K562 (cell line): ENCODE results near the gene LRMDA. TPM values are rescaled to one million over a fixed set of nuclear protein-coding genes. Genes with fewer than 3 reads are reported as not detected.

Source experiments
- ATAC-seq: fragments of 200-7000 bp; cut with Tn5 transposase; 3 replicates; pipeline ENCODE4 v1.9.1; 2020; ENCODE audit warnings: moderate library complexity
- BruUV-seq: library from RNA; stranded (reverse); fragments of 400-500 nt; replicated peaks from 2 replicates; lab custom pipeline; 2021; lab: Mats Ljungman, UMichigan
- CTCF ChIA-PET: fragments of 300-600 bp; formaldehyde crosslinking; extraction: SDS; loops from one replicate; lab custom pipeline; 2021; ENCODE audit warnings: low intra/inter-chr PET ratio; lab: Yijun Ruan, JAX
- POLR2A ChIA-PET: fragments of 300-600, 350-650 bp; sonication (Branson Sonifier 250); formaldehyde crosslinking; extraction: SDS; loops from one replicate; lab custom pipeline; 2021; ENCODE audit warnings: antibody characterized with exemption, inconsistent platforms; lab: Yijun Ruan, JAX
- DNase-seq, 4 experiments: peaks; one replicate each; pipeline versions ENCODE4 v3.0.0 to v3.0.0-alpha.2; 2011 to 2018; ENCODE audit warnings: low spot score in 3 of 4, mixed read lengths in 3 of 4; ENCODE audit errors: extremely low read depth in 1 of 4
- FAIRE-seq: peaks from 2 replicates; lab custom pipeline; 2011; peaks lifted over from hg19 to GRCh38; lab: Jason Lieb, UNC
- H2AFZ ChIP-seq: 2 replicates; pipeline ENCODE4 v1.6.0; 2011; ENCODE audit warnings: low read depth, low read length, control low read depth, inconsistent platforms
- H3K27ac ChIP-seq: fragments of 200-600 bp; 3 replicates; pipeline ENCODE4 v1.8.0; 2011; ENCODE audit warnings: low read depth, mild to moderate bottlenecking, control low read depth, inconsistent platforms, low read length, moderate library complexity, mixed read lengths; ENCODE audit errors: extremely low read depth
- H3K27me3 ChIP-seq, 2 experiments: fragments of 300-600 bp in 1 of 2; 2 replicates in 1 of 2; 3 replicates in 1 of 2; pipeline versions ENCODE4 v1.6.0 to v1.8.0; 2011; ENCODE audit warnings: inconsistent platforms in 2 of 2, low read length in 2 of 2, mild to moderate bottlenecking in 1 of 2, mixed read lengths in 1 of 2, moderate library complexity in 1 of 2; ENCODE audit not compliant: control insufficient read depth in 2 of 2, insufficient read depth in 2 of 2
- H3K36me3 ChIP-seq: fragments of 300-600 bp; 3 replicates; pipeline ENCODE4 v1.8.0; 2011; ENCODE audit warnings: mild to moderate bottlenecking, low read length, inconsistent platforms; ENCODE audit not compliant: control insufficient read depth, insufficient read depth
- H3K4me1 ChIP-seq, 2 experiments: fragments of 200-600 bp in 1 of 2; replicated peaks in 1 of 2; 2 replicates in 1 of 2; 3 replicates in 1 of 2; pipeline versions ENCODE4 v1.5.1 to v1.8.0; 2011; ENCODE audit warnings: inconsistent platforms in 2 of 2, low read length in 2 of 2, mild to moderate bottlenecking in 1 of 2, mixed read lengths in 1 of 2, moderate library complexity in 1 of 2; ENCODE audit not compliant: control insufficient read depth in 2 of 2, insufficient read depth in 2 of 2
- H3K4me2 ChIP-seq: 2 replicates; pipeline ENCODE4 v1.6.1; 2011; ENCODE audit warnings: low read length, control low read depth, inconsistent platforms, mixed read lengths; ENCODE audit not compliant: insufficient read depth
- H3K4me3 ChIP-seq: fragments of 200-600 bp; sonication (generic), shearing (Covaris generic); 2 replicates; pipeline ENCODE4 v1.5.1; 2016; ENCODE audit warnings: control low read depth, inconsistent platforms
- H3K79me2 ChIP-seq: fragments of 200-600 bp; 3 replicates; pipeline ENCODE4 v1.8.0; 2011; ENCODE audit warnings: low read length, inconsistent platforms; ENCODE audit not compliant: control insufficient read depth, insufficient read depth
- H3K9ac ChIP-seq, 2 experiments: 2 replicates each; pipeline versions ENCODE4 v1.6.0 to v1.6.1; 2011; ENCODE audit warnings: low read depth in 2 of 2, low read length in 2 of 2, control low read depth in 1 of 2, inconsistent platforms in 1 of 2, mild to moderate bottlenecking in 1 of 2, mixed read lengths in 1 of 2; ENCODE audit not compliant: insufficient read depth in 1 of 2
- H3K9me1 ChIP-seq: one replicate; pipeline ENCODE4 v1.6.0; 2011; ENCODE audit warnings: inconsistent platforms, mild to moderate bottlenecking, low read length, moderate library complexity; ENCODE audit not compliant: control insufficient read depth, insufficient read depth
- H3K9me3 ChIP-seq: replicated peaks from 2 replicates; pipeline ENCODE4 v1.5.1; 2011; ENCODE audit warnings: low read depth, low read length, inconsistent platforms; ENCODE audit not compliant: control insufficient read depth, insufficient read depth
- H4K20me1 ChIP-seq: replicated peaks from 2 replicates; pipeline ENCODE4 v1.6.1; 2011; ENCODE audit warnings: low read length, inconsistent platforms, mixed read lengths; ENCODE audit not compliant: control insufficient read depth, insufficient read depth
- CBX1 ChIP-seq: sonication (generic); IDR thresholded peaks from 2 replicates; pipeline ENCODE4 v1.6.1; 2016; ENCODE audit warnings: antibody characterized with exemption, low read depth, mild to moderate bottlenecking
- LEF1 ChIP-seq: fragments of 450-650 bp; IDR thresholded peaks from 2 replicates; pipeline ENCODE4 v1.6.1; 2016; ENCODE audit warnings: mild to moderate bottlenecking
- MIER1 ChIP-seq: fragments of 450-650 bp; IDR thresholded peaks from 2 replicates; pipeline ENCODE4 v1.6.1; 2016; ENCODE audit warnings: antibody characterized with exemption, mild to moderate bottlenecking, low read depth
- NR4A1 ChIP-seq, 2 experiments: fragments of 250-450 bp in 1 of 2; fragments of 450-650 bp in 1 of 2; sonication (Bioruptor Pico) in 1 of 2; IDR thresholded peaks; 2 replicates each; pipeline versions ENCODE4 v1.4.0 to v1.6.1; 2016 to 2020; ENCODE audit warnings: mild to moderate bottlenecking in 2 of 2, missing compliant biosample characterization in 1 of 2, missing genetic modification characterization in 1 of 2, moderate library complexity in 1 of 2
- XRCC5 ChIP-seq: fragments of 200-400 bp; formaldehyde crosslinking; IDR thresholded peaks from 2 replicates; pipeline ENCODE4 v1.6.1; 2017; ENCODE audit warnings: low read depth, mild to moderate bottlenecking, low read length
- ZNF444 ChIP-seq: fragments of 250-450 bp; sonication (Bioruptor Pico); IDR thresholded peaks from 2 replicates; pipeline ENCODE4 v1.4.0; 2020; ENCODE audit warnings: mild to moderate bottlenecking, moderate library complexity
- ZNF584 ChIP-seq: fragments of 200-800 bp; sonication (Bioruptor generic); IDR thresholded peaks from 2 replicates; pipeline ENCODE4 v1.6.1; 2016; ENCODE audit warnings: low read depth, mild to moderate bottlenecking, missing genetic modification characterization, missing compliant biosample characterization
- WGBS: fragments of 100-300 bp; shearing (Covaris generic); methylation state at CpG from one replicate; pipeline ENCODE4 v1.1.6; 2016; ENCODE audit warnings: low coverage, mixed read lengths; ENCODE audit not compliant: insufficient coverage; ENCODE audit errors: missing lambda C conversion rate; 5-methylcytosine and 5-hydroxymethylcytosine counted together
- in situ Hi-C: fragments of 300-500 bp; cut with MboI; formaldehyde crosslinking; loops from 4 replicates; pipeline ENCODE4 v1.15.0; 2018; ENCODE audit warnings: inconsistent platforms, mixed read lengths
- intact Hi-C: fragments of 100-400 bp; cut with micrococcal nuclease; formaldehyde crosslinking; loops from 2 replicates; pipeline ENCODE4 v1.14.2; 2022
- polyA plus RNA-seq, 8 experiments: library from polyadenylated mRNA; depleted of rRNA in 4 of 8; stranded (reverse) in 5 of 8; unstranded in 3 of 8; fragments of >200 nt; fragmentation: Nextera tagmentation in 2 of 8; fragmentation: Illumina TruSeq in 1 of 8; extraction: Ambion mirVana in 2 of 8; extraction: Trizol in 1 of 8; gene quantifications; 2 replicates each; pipeline versions ENCODE4 v1.2.1 to v1.2.3, GENCODE V29; 2011 to 2014; ENCODE audit warnings: inconsistent platforms in 1 of 8, missing spikeins in 1 of 8
- total RNA-seq, 7 experiments: library from RNA; depleted of rRNA in 6 of 7; stranded (reverse); fragments of >200 nt in 6 of 7; fragmentation: Illumina TruSeq in 2 of 7; extraction: Trizol in 2 of 7; gene quantifications; 2 replicates each; pipeline versions ENCODE4 v1.2.1 to v1.2.3, GENCODE V29; 2011 to 2021; ENCODE audit warnings: low replicate concordance in 1 of 7

LRMDA gene
- total and polyA plus RNA-seq, 9 of the 15 experiments (the other 6 are each of a cell fraction or from before 2014, with no cell fraction given) = 0.25 TPM; not detected in 8

DNA sequence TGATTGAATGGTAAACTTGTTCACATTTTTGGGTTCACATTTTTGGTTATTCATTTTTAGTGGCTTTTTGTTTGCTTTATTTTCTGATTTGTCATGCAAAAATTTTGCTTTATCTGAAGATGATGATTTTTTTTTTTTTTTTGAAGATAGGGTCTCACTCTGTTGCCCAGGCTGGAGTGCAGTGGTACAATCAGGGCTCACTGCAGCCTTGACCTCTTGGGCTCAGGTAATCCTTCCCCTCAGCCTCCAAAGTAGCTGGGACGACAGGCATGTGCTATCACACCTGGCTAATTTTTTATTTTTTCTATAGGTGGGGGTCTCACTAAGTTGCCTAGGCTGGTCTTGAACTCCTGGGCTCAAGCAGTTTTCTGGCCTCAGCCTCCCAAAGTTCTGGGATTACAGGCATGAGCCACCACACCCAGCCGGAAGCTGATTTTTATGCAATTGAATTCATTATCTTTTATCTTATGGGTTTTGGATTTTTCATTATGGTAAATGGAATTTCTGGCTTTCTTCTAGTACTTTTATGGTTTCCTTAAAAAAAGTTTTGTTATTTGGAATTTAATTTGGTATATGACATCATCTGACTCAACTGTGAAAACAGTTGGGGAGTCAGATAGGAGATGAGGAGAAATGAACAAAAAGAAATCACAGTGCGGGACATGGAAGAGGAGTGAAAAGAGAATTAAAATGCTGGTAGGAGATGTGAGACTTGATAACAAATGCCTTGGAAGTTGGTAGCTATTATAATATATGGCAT is 158.7 kb downstream of the LRMDA start:
- Histone ChIP-seq H2AFZ (no peak overlapping the region), H3K9ac (no peak overlapping the region), H3K4me3 (no peak overlapping the region), H3K4me1 (no peaks in the 10 kb centered on the region), H3K4me2 (no peak overlapping the region), H3K36me3 (no peaks in the 10 kb centered on the region), H3K9me3 (no peaks in the 10 kb centered on the region), H3K79me2 (no peaks in the 10 kb centered on the region), H3K9me1 (no peaks in the 10 kb centered on the region), H3K27me3 (peaks cover 4 to 20% of the 10 kb centered on the region in 2 experiments; a peak in 4 of 5 replicates), H3K27ac (no peak overlapping the region), H4K20me1 (no peaks in the 10 kb centered on the region)
- POLR2A ChIA-PET = interaction anchor here (1.2 kb wide), 1 partner anchor 10 kb away, joined by 4 read pairs; no protein-coding TSS in a partner anchor
- no peak for ATAC-seq
- WGBS = 2% methylated on average over 3 of the region's 3 CpGs
- intact Hi-C loops = no loop called here
- no peak for TF ChIP-seq XRCC5
- TF ChIP-seq LEF1 = no peak
- no peak for TF ChIP-seq CBX1
- TF ChIP-seq MIER1 = no peak
- no peak for TF ChIP-seq NR4A1 (CRISPR knock-in tag; IDR thresholded peaks at IDR 0.05)
- TF ChIP-seq NR4A1 (tag; IDR thresholded peaks at IDR 0.05) = no peak
- no peak for TF ChIP-seq ZNF584 (CRISPR knock-in tag)
- TF ChIP-seq ZNF444 (CRISPR knock-in tag) = no peak
- no TSS peak for BruUV-seq
- in situ Hi-C loops = no loop called here
- CTCF ChIA-PET = no interaction called here
- no peak for DNase-seq
- no peak for FAIRE-seq
